ENCODE measurements around the gene CATSPER1.

DNA sequence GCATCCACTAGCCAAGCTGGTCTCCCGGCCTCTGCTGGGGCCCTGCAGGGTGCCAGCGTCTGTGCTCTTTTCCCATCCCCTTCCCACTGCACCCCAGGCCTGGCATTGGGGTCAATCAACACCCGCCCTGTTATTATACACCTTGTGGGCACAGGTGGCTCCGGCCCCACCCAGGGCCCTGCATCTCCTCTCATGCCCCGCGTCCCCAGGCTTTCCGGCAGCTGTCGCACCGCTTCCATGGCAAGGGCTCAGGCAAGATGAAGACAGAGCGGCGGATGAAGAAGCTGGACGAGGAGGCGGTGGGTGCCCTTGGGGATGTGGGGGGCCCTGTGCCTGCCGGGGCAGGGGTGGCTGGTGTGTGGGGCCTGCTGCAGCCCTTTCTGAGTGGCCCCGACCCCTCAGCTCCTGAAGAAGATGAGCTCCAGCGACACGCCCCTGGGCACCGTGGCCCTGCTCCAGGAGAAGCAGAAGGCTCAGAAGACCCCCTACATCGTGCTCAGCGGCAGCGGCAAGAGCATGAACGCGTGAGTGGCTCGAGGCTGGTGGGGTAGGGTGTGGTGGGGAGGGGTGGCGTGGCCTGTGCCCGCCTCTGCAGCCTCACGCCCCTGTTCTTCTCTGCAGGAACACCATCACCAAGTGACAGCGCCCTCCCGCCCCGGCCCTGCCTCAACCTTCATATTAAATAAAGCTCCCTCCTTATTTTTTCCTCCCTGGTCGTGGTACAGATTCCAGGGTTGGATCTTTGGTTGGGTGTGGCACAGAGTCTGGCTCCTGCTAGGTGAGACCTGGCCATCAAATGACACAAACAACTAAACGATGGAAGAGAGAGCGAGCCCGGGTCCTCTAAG, 47.7 kb downstream of the CATSPER1 start:
- TF ChIP-seq EP300 (IDR thresholded peaks at IDR 0.05) (no peak), POLR2A (IDR thresholded peaks at IDR 0.05) (no peak)
- TF ChIP-seq, protein P1, sequence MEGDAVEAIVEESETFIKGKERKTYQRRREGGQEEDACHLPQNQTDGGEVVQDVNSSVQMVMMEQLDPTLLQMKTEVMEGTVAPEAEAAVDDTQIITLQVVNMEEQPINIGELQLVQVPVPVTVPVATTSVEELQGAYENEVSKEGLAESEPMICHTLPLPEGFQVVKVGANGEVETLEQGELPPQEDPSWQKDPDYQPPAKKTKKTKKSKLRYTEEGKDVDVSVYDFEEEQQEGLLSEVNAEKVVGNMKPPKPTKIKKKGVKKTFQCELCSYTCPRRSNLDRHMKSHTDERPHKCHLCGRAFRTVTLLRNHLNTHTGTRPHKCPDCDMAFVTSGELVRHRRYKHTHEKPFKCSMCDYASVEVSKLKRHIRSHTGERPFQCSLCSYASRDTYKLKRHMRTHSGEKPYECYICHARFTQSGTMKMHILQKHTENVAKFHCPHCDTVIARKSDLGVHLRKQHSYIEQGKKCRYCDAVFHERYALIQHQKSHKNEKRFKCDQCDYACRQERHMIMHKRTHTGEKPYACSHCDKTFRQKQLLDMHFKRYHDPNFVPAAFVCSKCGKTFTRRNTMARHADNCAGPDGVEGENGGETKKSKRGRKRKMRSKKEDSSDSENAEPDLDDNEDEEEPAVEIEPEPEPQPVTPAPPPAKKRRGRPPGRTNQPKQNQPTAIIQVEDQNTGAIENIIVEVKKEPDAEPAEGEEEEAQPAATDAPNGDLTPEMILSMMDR (IDR thresholded peaks at IDR 0.05), result no peak
